Osteoblast (primary cell): ENCODE results near the gene LAMB4. TPM values are rescaled to one million over a fixed set of nuclear protein-coding genes. Genes with fewer than 3 reads are reported as not detected.

Experiments
- DNase-seq: peaks from one replicate; pipeline ENCODE4 v3.0.0; 2011; ENCODE audit warnings: low spot score, mixed read lengths; ENCODE audit not compliant: insufficient read length; ENCODE audit errors: missing footprints
- H2AFZ ChIP-seq: 2 replicates; pipeline ENCODE4 v1.6.0; 2011; ENCODE audit warnings: mild to moderate bottlenecking, low read length
- H3K27ac ChIP-seq: 2 replicates; pipeline ENCODE4 v1.5.1; 2011; ENCODE audit warnings: mild to moderate bottlenecking, low read depth, low read length, moderate library complexity
- H3K27me3 ChIP-seq: 2 replicates; pipeline ENCODE4 v1.6.0; 2012; ENCODE audit warnings: mild to moderate bottlenecking, control low read depth, inconsistent platforms, low read length, moderate library complexity; ENCODE audit not compliant: insufficient read depth
- H3K36me3 ChIP-seq: 2 replicates; pipeline ENCODE4 v1.5.1; 2011; ENCODE audit warnings: mild to moderate bottlenecking, low read length, control low read depth, moderate library complexity; ENCODE audit not compliant: insufficient read depth
- H3K4me1 ChIP-seq: 2 replicates; pipeline ENCODE4 v1.5.1; 2011; ENCODE audit warnings: mild to moderate bottlenecking, low read length, control low read depth, moderate library complexity; ENCODE audit not compliant: insufficient read depth
- H3K4me2 ChIP-seq: 2 replicates; pipeline ENCODE4 v1.6.0; 2011; ENCODE audit warnings: mild to moderate bottlenecking, low read length; ENCODE audit not compliant: insufficient read depth
- H3K4me3 ChIP-seq: fragments of 200-600 bp; sonication (generic); 3 replicates; pipeline ENCODE4 v1.5.1; 2012; ENCODE audit warnings: mild to moderate bottlenecking, low read length, inconsistent platforms; ENCODE audit not compliant: insufficient read depth
- H3K79me2 ChIP-seq: 2 replicates; pipeline ENCODE4 v1.6.0; 2012; ENCODE audit warnings: mild to moderate bottlenecking, low read length, control low read depth, inconsistent platforms; ENCODE audit not compliant: insufficient read depth
- H3K9me3 ChIP-seq: 2 replicates; pipeline ENCODE4 v1.5.1; 2011; ENCODE audit warnings: low read depth, low read length, control low read depth
- H4K20me1 ChIP-seq: 2 replicates; pipeline ENCODE4 v1.6.0; 2012; ENCODE audit warnings: mild to moderate bottlenecking, low read length, control low read depth; ENCODE audit not compliant: insufficient read depth
- total RNA-seq: library from RNA; depleted of rRNA; stranded (reverse); fragments of >200 nt; gene quantifications from 2 replicates; pipeline ENCODE4 v1.2.3, GENCODE V29; 2012
- TF ChIP-seq, protein P1 (sequence below): IDR thresholded peaks from 2 replicates; pipeline ENCODE4 v1.5.1; 2011; ENCODE audit warnings: mild to moderate bottlenecking, low read depth, low read length, moderate library complexity; ENCODE audit errors: extremely low read depth

Gene LAMB4
- total RNA-seq, 1 donor = 0.36 TPM

DNA sequence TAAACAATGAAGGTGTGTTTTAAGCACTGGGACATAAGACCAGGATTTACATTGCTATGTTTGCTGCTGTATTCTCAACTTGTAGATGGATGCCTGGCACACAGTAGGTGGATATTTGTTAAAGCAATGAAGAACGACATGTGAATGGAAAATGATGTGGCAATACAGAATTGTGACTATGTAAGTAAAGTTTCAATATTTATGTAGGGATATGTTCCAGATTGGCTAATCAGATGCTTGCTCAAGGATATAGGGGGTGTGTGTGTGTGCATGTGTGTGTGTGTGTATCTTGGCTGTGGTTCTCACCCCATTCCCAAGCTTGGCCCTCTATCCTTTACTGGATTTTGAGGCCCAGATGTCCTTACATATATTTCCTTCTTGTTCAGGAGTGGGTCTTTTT, 84.5 kb downstream of the LAMB4 start:
- Histone ChIP-seq H3K4me3 (no peak overlapping the region), H3K27ac (peak overlapping the region; percentile 57), H3K4me1 (peaks cover 5% of the 10 kb centered on the region), H3K27me3 (no peaks in the 10 kb centered on the region), H2AFZ (no peak overlapping the region), H4K20me1 (no peaks in the 10 kb centered on the region), H3K79me2 (no peaks in the 10 kb centered on the region), H3K9me3 (no peaks in the 10 kb centered on the region), H3K4me2 (peak overlapping the region; percentile 23), H3K36me3 (no peaks in the 10 kb centered on the region)
- TF ChIP-seq, protein P1, sequence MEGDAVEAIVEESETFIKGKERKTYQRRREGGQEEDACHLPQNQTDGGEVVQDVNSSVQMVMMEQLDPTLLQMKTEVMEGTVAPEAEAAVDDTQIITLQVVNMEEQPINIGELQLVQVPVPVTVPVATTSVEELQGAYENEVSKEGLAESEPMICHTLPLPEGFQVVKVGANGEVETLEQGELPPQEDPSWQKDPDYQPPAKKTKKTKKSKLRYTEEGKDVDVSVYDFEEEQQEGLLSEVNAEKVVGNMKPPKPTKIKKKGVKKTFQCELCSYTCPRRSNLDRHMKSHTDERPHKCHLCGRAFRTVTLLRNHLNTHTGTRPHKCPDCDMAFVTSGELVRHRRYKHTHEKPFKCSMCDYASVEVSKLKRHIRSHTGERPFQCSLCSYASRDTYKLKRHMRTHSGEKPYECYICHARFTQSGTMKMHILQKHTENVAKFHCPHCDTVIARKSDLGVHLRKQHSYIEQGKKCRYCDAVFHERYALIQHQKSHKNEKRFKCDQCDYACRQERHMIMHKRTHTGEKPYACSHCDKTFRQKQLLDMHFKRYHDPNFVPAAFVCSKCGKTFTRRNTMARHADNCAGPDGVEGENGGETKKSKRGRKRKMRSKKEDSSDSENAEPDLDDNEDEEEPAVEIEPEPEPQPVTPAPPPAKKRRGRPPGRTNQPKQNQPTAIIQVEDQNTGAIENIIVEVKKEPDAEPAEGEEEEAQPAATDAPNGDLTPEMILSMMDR = no peak
- no peak for DNase-seq

DNA sequence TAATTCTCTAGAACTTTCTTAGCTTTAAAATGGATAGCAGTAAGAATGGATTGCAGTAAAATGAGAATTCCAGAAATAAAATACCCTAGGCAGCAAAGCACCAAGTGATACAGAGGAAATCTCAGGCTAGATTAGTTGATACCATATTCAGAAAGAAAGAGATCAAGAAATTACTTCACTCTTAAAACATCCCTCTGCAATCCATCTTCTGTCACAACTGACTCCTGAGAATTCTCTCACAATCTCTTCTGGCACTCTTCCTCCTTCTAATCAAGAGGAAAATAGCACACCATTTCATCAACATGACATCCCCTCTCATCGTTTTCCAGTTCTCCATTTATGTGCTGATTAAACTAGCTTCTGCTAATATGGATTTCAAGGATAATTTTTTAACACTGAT, 85.0 kb downstream of the LAMB4 start:
- peak overlapping the region; percentile 57 for H3K27ac ChIP-seq
- no peaks in the 10 kb centered on the region for H3K9me3 ChIP-seq
- H3K4me3 ChIP-seq = no peak overlapping the region
- H4K20me1 ChIP-seq = no peaks in the 10 kb centered on the region
- H3K79me2 ChIP-seq = no peaks in the 10 kb centered on the region
- peak overlapping the region; percentile 51 for H2AFZ ChIP-seq
- no peak for DNase-seq
- no peaks in the 10 kb centered on the region for H3K27me3 ChIP-seq
- peaks cover 5% of the 10 kb centered on the region for H3K4me1 ChIP-seq
- H3K36me3 ChIP-seq = no peaks in the 10 kb centered on the region
- H3K4me2 ChIP-seq = peak overlapping the region; percentile 23
- TF ChIP-seq, protein P1 = no peak

GRCh38 chr7:108044345-108044744, 85.8 kb downstream of the LAMB4 start:
- DNase-seq = no peak
- H3K79me2 ChIP-seq = no peaks in the 10 kb centered on the region
- no peak overlapping the region for H2AFZ ChIP-seq
- no peaks in the 10 kb centered on the region for H3K27me3 ChIP-seq
- no peak overlapping the region for H3K4me3 ChIP-seq
- no peaks in the 10 kb centered on the region for H3K9me3 ChIP-seq
- no peak overlapping the region for H3K4me2 ChIP-seq
- H3K4me1 ChIP-seq = peaks cover 5% of the 10 kb centered on the region
- no peak overlapping the region for H3K27ac ChIP-seq
- TF ChIP-seq, protein P1 = no peak
- no peaks in the 10 kb centered on the region for H3K36me3 ChIP-seq
- no peaks in the 10 kb centered on the region for H4K20me1 ChIP-seq

DNA sequence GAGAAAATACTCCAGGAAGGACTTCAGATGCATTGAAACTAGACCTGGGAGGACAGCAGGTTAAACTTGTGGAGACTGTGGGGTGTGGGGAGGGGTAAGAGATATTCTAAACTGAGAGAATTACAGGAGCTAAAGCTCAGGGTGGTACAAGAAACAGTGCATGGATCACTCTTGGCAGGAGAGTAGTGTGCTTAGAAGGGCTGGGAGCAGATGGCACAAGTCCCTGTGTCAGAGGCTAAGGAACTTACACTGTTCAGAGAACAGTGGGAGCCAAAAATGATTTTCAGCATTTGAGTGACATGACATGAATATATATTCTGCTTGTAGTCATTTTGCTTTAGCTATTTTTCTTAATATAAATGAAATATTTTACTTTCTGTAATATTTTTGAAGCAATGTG, 91.2 kb downstream of the LAMB4 start:
- no peaks in the 10 kb centered on the region for H4K20me1 ChIP-seq
- no peaks in the 10 kb centered on the region for H3K36me3 ChIP-seq
- H2AFZ ChIP-seq = peak overlapping the region; percentile 26
- DNase-seq = no peak
- H3K79me2 ChIP-seq = no peaks in the 10 kb centered on the region
- H3K4me1 ChIP-seq = no peaks in the 10 kb centered on the region
- H3K9me3 ChIP-seq = no peaks in the 10 kb centered on the region
- H3K4me3 ChIP-seq = no peak overlapping the region
- TF ChIP-seq, protein P1 = no peak
- H3K27me3 ChIP-seq = no peaks in the 10 kb centered on the region
- H3K4me2 ChIP-seq = no peak overlapping the region
- H3K27ac ChIP-seq = no peak overlapping the region
